NK-92 treated with Interleukin-12 subunit alpha and Interleukin-12 subunit beta, amount 100 ng/mL, for 24 hours (cell line): ENCODE data around the gene ORAI1.
"Not testable (repeated sequence)": the region's sequence is repeated elsewhere in the genome, so short reads cannot be mapped to it uniquely, and the experiment has no call there.

Experiments
- DNase-seq: peaks from one replicate; lab custom pipeline; 2025; lab: John Stamatoyannopoulos, UW

ORAI1 gene

DNA sequence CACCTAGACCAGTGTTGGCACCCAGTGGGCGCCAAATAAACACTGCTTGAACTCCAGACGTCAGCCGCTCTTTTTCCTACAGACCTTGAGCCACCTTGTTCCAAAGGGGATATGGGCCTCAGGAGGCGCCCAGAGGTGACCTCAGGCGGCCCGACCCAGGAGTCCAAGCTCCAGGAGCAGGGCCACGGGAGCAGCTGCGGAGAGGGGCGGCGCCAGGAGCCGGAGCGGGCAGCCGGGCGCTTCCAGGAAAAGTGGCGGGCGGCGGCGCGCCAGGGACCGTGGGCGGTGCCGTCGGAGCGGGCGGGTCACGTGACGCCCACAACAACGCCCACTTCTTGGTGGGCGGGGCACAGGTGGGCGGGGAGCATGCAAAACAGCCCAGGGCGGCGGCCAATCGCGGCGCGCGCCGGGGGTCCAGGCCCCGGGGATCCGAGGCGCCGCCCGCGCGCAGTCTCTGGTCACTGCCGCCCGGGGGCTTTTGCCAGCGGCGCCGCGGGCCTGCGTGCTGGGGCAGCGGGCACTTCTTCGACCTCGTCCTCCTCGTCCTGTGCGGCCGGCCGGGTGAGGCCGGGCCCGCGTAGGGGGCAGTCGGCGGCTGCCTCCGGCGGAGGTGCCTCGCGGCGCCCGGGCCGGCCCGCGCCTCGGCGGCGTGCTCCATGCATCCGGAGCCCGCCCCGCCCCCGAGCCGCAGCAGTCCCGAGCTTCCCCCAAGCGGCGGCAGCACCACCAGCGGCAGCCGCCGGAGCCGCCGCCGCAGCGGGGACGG, at the start of gene ORAI1:
Gene ORAI1 (plus strand): TSS at position 444 of the 766 bp plus-strand sequence.
- DNase-seq: peak; percentile 88

DNA sequence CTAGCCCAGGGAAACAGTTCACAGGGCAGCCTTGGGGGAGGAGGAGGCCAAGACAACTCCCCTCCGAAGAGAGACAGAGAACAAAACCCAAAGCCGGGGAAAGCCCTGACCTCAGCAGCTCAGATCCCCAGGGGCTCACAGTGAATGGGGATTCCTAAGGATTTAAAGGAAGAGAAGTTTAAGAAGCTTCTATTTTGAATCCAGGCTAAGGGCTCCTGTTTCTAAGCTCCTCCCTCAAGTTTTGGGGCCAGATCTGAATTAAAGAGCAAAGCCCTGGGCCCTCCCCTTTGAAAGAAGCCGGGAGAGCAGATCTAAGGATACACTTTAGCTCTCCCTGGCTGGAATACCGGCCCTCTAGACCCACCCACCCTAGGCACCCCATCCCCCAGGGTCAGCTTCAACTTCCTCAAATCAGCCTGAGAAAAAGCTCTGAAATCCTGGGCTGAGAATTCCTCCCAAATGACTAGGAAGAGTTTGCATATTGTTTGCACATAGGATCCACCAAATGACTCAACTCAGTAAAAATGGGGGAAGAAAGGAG, 49.4 kb upstream of the ORAI1 start:
- no peak for DNase-seq

DNA sequence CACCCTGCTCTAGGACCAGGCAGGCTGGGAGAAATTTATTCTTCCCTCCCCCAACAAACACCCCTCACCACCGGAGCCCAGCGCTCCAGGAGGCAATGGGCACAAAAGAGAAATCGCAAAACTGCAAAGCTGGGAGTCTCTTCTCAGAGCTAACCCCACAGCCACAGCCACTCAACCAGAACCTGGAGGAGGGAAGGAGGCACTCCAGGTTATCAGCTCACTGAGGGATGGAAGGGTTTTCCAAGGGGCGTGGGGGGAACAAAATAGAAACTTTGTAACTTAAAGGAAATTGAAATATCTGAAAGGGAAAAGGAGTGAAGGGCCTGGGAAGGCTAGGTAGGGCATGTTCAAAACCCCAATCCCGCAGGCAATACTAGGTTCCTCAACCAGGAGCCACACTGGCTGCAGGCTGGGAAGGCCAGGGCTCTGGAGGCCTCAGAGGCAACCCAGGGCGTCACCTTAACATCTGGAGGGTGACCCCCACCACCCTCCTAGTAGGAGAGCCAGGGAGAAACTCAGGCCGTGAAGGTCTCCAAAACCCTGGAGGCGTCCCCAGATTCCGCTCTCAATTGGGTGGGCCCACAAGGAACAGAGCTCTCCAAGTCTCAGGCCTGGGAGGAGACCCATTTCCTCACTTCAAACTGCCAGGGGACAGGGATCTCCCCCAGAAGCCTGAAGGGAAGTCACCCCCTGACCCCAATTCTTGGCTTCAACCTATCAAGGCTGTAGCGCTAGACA, 48.7 kb upstream of the ORAI1 start:
- no peak for DNase-seq

DNA sequence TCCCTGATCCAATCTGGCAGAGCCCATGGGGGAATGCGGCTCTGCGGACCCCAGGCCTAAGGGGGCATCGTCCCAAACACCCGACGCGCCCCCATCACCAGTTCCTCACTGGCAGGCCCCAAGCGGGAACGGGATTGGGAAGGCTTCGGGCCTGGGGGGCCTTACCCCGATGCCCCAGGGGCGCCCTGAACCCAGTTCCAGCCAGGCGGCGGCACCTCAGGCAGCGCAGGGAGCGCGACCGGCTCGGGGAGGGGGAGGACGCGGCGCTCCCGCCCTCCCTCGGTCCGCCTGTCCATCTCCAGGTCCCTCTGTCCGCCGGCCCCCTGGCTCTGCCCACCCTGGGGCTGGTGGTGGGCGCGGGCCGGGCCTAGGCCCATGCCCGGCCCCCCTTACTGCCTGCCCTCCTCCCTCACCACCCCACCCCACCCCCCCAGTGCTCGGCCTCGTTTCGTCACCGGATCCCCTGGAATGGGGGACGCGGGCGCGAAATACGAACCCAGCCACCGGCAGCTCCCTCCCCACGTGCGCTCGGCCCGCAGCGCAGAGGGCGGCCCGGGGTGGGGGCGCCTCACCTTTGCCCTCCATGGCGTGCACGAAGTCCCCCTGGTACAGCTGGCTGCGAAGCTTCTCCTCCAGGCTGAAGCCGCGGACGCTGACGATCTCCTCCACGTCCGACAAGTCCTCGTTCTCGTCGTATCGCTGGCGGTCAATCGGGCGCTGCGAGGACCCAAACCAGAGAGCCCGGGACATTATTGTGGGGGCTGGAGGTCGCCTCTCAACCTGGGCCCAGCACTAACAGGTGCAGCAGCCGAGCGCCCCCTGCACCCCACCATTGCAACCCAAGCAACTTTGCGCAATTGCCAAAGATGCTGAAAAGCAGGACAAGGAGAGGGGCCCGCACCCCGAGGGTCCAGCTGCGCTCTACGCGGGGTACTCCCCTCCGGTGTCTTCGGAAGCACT, 47.8 kb upstream of the ORAI1 start:
- no peak for DNase-seq

DNA sequence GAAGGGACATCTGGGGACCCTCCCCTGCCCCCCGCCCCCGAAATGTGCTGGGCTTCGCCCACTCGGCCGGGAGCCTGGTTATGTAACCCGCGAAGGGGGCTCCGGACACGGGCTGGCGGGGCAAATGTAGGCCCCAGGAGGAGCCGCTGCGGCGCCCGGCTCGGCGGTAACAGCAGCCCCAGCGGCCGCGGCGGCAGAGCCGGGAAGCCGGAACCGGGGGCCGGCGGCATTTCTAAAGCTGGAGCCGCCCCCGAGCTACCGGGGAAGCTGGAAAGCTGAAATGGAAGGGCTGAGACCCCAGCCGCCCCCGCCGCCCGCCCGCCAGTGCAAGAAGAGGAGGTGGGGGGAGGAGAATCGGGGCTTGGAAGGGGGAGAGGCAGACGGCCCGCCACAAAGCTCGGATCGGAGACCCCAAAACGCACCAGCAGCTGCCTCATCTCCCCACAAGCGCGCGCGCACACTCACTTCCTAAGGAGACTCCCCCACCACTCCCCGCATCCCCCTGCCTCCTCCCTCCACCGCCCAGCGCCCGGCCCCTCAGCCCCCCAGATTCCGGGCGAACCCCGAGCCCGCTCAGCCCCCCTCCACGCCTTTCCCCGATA, 47.0 kb upstream of the ORAI1 start:
- no peak for DNase-seq

DNA sequence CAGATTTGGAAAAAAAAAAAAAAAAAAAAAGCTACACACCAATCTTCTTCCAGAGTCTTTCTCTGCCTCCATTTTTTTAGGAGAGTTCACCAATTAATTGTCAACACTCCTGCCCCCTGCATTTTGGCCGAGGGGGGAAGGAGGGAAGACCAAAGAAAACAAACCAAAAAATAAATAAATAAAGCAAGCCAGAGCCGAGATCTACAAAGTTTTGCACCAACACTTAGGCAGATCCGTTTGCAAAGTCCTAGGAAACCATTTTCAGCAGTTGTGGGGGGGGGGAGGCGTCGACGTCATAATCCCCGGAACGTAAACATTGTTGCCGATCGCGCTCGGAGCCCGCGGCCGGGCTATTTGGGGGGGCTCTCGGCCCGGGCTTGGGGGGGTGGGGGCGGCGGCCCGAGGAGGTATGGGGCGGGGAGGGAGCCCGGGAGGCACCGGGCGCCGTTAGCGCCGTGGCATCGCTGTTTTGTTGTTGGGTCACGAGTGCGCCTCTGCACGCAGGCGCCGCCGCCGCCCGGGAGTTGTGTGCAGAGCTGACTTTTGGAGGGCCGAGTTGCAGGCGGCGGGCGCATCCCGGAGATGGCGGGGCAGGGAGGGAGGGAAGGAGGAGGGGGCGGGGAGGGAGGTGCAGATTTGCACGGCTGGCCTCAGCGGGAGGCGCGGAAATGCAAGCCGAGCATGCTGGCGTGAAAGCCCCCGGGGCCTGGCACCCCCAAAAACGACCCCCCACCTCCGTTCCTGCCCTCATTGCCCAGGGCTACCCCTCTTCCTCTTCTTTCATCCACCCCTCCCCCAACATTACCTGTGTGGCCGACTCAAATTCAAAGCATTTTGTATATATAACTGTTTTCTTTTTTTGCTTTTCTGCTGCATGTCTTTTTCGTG, 46.1 kb upstream of the ORAI1 start:
- peak; percentile 42 for DNase-seq

DNA sequence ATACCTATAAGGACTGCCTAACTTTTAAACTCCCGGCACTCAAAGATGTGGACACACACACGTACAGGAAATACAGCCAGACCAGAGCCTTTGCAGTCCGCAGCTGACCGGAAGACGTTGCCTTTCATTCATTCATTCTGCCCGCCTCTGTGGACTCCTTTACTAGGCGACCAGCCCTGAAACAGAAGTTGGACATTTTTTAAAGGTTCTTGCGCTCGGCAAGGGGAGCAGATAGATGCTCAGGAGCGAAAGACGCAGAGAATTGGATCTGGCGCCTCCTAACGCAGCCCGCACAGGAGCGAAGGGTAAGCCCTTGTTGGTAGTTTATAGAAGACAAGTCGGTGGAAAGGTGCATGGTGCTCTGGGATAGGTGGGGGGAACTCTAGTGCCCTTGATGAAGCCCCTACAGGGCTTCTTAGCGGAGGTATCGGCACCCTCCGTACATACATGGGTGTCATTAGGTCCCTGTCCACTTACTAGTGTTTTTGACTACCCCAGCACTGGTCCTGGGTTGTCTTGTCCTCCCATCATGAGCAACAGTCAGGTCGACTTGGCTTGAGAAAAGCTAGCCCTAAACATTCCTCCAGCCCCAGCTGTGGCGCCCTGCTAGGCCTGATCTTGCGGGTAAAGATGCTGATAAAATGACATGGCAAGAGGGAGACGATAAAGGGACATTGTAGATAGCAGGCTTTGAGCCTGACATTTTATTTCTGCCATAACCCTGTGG, 45.2 kb upstream of the ORAI1 start, which contains the start of gene KDM2B:
Gene KDM2B (minus strand): TSS at position 65 of the 727 bp plus-strand sequence. CDS start 112 bp downstream, outside the sequence.
- no peak for DNase-seq

DNA sequence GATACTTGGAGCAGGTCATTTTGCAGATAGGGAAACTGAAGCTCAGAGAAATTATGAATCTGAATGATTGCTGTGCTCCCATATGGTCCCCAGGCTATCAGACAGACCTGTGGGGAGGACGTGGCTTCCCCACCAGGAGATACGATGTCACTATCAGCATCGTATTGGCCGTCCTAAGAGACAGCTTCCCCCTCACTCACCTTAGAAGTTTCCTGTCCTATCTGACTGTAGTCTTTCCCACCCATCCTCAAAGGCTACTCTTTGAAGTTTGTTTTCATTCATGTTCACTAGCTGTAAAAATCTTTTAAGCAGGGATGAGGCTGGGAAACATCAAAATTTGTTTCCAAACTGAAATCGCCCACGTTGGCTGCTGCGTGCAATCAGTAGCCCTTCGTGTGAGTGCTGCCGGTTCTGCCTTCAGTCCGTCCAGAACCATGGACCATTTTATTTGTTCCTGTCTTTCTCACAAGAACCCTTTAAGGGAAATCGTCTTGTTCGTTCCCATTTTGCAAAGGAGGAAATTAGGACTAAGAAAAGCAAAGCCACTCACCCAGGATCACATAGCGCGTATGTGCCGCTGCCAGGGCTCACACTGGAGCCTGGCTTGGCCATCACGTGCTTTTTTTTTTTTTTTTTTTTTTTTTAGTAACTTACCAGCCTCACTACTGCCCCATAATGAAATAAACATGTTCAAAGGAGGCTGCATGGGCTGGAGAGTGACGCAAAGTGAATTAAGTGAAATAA, 44.5 kb upstream of the ORAI1 start:
- no peak for DNase-seq

DNA sequence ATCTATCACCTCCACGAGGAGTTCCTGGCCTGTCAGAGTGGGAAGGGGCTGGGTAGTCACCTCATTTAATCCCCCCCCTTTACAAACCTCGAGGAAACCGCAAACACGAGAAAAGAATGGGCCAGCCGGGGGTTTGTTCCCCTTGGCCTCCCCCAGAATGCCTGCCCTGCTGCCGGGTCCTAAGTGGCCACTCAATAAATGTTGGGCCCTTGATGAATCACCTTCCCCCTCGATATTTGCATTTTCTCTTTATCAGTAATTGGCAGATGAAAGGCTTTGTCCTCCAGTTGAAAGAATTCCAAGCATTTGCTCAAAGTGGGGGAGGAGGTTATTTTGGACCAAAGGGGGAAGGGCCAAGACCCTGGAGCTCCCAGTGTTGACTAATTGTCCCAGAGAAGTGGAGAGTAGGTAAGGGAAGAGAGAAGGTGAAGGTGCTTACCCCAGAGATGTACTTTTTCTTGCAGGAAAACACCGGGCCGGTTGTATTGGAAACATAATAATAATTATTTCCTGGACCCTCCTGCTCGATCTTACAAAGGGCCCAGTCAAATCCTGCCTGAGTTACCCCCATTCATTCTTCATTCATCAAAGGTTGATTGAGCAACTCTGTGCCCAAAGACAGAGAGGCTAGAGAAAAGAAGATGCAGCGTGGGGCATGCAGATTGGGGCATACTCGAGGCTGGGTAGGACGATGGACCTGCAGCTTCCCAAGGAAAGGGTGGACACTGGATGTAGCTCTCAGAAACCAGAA, 43.6 kb upstream of the ORAI1 start:
- no peak for DNase-seq

DNA sequence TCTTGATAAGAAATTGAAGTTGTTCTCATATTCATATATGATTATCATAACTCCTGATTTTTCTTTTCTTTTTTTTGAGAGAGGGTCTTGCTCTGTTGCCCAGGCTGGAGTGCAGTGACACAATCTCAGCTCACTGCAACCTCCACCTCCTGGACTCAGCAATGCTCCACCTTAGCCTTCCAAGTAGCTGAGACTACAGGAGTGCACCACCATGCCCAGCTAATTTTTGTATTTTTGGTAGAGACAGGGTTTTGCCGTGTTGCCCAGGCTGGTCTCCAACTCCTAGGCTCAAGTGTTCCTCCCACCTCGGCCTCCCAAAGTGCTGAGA, 43.0 kb upstream of the ORAI1 start:
- not testable (repeated sequence) for DNase-seq

DNA sequence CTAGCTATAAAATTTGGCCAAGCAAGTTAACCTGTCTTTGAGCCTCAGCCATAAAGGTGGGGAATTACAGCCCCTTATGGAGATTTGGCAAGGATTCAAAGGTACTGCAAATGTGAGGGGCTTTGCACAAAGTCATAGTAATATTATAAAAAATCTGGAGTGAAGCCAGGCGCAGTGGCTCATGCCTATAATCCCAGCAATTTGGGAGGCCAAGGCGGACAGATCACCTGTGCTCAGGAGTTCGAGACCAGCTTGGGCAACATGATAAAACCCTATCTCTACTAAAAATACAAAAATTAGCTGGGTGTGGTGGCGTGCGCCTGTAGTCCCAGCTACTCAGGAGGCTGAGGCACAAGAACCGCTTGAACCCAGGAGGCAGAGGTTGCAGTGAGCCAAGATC, 41.4 kb upstream of the ORAI1 start:
- DNase-seq: not testable (repeated sequence)

DNA sequence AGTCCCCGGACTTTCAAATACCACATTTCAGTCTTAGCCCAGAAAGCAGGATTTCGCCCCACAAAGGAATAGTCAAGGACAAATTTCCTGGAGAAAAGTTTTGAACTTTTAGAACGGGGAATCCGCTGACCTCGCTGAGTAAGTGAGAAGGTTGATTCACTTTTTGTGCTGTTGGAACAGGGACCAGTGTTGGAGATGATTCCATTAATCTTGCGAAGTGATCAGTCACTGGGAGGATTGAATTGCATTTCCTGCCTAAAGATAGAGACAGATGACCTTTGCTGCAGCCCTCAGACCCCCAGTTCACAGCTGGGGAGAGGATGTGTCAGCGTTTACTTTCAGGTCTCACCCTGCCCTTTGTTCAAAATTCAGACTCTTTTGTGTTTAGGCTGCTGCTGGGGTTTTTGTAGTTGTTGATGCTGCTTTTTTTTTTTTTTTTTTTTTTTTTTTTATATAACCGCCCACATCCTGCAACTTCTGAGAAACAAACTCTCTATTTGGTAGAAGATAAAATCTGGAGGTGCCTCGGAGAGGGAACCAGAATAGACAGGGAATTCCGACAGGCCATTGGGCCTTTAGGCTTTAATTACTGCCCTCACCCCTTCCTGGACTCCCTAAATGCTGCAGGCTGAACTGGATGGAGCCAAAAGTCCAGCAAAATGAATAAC, 35.7 kb upstream of the ORAI1 start:
- DNase-seq: no peak

DNA sequence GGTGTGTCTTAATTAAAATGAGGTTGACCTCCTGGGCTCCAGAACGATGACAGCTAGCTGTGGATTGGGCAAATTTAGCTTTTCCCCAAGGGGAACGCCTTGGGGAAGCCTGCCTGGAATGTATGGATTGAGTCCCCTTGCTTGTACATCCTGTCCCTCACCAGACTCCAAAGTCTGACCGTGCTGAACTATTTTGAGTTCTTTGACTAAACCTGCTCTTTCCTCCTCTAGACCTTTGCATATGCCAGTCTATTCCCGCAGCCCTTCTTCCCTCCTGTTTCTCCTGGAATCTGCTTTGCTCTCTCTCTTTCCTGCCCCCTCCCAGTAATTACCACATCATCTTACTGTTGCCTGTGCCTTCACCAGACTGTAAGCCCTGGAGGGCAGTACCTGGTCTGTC, 34.0 kb upstream of the ORAI1 start:
- DNase-seq: no peak

DNA sequence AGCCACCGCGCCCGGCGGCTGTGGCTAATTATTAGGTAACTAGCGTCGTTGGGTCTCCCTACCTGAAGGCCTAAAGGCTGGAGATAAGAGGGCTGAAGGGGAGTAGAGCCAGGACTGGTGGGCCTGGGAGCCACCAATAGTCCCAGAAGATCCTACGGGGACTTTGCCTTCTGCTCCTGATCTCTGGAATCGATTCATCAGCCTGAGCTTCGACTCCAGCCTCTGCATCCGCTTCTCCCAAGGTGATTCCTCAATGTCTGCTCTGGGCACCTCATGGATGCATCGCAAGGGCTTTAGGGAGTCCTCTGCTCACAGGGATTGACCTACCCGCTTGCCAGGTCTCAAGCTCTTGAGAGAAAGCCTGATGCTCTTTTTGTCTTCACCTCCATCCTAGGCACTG, 30.8 kb upstream of the ORAI1 start:
- no peak for DNase-seq

DNA sequence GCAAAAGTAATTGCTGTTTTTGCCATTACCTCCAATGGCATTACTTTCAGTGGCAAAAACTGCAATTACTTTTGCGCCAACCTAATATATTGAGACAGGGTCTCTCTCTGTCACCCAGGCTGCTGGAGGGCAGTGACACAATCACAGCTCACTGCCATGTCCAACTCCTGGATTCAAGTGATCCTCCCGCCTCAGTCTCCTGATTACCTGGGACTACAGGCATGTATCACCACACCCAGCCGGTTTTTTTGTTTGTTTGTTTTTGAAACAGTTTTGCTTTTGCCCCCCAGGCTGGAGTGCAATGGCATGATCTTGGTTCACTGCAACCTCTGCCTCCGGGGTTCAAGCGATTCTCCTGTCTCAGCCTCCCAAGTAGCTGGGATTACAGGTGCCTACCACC, 29.8 kb upstream of the ORAI1 start:
- no peak for DNase-seq

DNA sequence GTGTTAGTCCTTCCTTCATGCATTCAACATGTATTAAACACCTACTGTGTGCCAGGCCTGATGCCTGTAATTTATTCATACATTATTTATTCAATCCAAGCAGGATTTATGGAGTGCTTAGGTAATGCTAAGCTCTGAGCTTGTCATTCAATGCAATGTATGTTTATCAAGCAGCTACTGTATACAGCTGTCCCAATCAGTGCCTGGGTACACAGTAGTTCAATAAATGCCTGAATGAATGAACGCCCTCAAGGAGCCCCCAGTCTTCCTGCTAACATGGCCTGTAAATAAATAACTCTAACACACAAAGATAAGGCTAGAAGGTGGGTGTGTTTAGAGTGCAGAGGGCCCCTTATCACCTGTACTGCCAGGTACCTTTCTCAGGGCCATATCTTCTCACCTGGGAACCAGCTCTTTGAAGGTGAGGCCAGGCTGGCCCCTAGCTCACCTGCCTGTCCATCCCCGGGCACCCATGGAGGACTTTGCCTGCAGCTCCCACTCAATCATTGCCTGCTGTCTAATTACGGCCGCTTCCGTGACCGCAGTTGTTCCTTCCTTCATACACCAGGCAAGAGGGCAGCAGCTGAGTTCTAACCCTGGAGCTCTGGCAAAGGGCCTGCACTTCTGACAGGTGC, 25.5 kb upstream of the ORAI1 start:
- DNase-seq: no peak

DNA sequence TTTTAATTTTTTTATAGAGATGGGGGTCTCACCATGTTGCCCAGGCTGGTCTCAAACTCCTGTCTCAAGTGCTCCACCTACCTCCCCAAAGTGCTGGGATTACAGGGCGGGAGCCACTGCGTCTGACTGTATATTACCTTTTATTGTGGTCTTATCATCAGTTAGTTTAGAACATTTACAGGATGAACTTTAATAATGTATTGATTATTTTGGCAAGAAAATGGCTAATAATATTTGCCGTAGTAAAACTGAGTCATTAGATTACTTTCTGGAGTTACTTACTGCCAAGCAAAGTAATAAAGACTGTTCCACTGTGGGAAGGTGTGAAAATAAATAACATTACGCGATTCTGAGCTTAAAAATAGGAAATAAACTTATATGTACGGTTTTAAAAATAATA, 23.6 kb upstream of the ORAI1 start:
- DNase-seq: no peak
